Activated T-cell treated with anti-CD3 and anti-CD28 coated beads for 1 hour (primary cell): ENCODE measurements around the gene OR5AU1.

Experiments used
- DNase-seq: peaks from one replicate; pipeline ENCODE4 v3.0.0-alpha.2; 2020; ENCODE audit warnings: low read depth

OR5AU1 gene

GRCh38 chr14:21155963-21156362, at the start of gene OR5AU1:
TSS of gene OR5AU1 (minus strand) at chr14:21156063. CDS start at chr14:21155872, 191 bp downstream.
- DNase-seq, result no peak

- no peak for DNase-seq
Measured at GRCh38 chr14:21205026-21205677, 49.3 kb upstream of the OR5AU1 start.

GRCh38 chr14:21204167-21205025, 48.5 kb upstream of the OR5AU1 start:
- no peak for DNase-seq

DNA sequence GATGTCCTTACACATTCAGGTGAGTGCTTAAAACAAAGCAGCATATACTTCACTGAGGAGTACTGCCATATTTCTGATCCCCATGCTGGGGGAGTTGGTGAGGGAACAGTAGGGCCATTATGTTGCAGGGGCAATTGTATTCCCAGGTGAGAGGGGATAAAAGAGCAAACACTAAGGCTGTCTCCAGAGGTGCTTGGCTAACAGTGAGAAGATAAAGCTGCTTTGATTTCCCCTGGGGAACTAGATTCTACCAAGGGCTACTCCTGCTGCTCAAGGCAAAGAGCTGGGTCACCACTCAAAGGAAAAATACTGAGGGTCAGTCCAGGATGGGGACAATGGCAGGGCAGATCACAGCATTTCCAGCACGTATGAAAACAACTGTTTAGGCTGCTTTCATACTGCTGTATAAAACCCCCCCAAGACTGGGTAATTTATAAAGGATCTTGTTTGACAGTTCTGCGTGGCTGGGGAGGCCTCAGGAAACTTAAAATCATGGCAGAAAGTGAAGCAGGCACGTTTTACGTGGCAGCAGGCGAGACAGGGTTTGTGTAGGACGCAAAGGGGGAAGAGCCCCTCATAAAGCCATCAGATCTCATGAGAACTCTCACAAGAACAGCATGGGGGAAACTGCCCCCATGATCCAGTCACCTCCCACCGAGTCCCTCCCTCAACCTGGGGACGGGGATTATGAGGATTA, 47.8 kb upstream of the OR5AU1 start:
- no peak for DNase-seq

- no peak for DNase-seq
Measured at GRCh38 chr14:21202463-21203358, 46.8 kb upstream of the OR5AU1 start.

GRCh38 chr14:21201732-21202462, 46.0 kb upstream of the OR5AU1 start:
- no peak for DNase-seq

DNA sequence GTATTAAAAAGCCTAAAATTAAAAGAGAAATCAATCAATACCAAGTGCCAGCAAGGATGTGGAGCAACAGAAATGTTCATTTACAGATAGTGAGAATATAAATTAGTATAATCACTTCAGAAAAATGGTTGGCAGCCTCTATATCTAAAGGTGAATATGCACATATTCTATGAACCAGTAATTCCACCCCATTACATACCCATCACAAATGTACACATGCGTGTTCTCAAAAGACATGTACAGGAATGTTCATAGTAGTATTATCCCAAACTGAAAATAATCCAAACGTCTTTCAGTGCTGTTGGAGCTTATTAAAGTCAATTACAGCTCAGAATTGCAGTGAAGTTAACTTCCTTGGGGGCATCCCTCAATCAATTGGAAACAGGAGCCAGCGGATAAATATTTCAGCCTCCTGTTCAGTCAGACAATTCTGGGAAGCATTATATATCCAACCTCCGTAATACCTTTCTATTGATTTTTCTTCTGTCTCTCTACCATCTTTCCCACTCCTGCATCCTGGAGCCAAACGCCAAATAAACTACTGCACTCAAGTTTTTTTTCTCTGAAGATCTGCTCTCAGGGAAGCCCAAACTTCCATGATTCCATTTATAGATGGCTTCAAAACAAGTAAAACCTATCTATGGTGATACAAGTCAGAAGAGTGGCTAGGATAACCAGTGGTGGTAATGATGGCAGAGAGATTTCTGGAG, 45.0 kb upstream of the OR5AU1 start:
- no peak for DNase-seq

DNA sequence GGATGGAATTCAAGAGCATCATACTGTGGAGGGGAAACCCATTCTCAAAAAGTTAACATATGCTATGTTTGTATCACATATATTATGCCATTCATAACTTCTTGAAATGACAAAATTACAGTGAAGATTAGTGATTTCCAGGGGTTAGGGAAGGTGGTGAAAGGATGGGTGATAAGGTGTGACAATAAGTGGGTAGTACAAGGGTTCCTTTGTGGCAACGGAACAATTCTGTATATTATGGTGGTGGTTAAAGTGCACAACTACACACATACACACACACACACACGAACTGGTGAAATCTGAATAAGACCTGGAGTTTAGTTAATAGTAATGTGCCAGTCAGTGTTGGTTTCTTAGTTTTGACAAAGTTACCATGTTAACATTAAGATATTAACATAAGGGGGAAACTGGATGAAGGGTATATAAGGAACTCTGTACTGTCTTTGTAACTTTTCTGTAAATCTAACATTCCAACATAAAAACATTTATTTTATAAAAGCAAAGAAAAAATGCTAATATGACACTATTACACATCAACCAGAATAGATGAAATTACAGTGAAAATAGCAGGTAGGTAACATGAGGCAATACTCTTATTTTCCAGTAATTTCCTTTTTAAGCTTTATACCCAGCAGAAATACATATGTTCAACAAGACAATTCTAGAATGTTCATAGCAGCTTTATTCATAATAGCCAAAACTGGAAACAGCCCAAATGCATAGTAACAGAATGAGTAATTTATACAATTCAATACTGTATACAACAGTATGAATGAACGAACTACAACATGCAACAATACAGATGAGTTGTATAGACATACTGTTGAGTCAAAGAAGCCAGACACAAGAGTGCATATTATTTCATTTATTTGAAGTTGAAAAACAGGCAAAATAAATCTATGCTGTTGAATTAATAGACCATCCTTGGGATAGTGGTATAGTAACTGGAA, 44.0 kb upstream of the OR5AU1 start:
- no peak for DNase-seq

GRCh38 chr14:21197418-21198205, 41.7 kb upstream of the OR5AU1 start:
- DNase-seq, result no peak

- DNase-seq, result no peak
Measured at GRCh38 chr14:21194597-21194996, 38.7 kb upstream of the OR5AU1 start.

- no peak for DNase-seq
Measured at GRCh38 chr14:21192875-21193535, 37.1 kb upstream of the OR5AU1 start.

DNA sequence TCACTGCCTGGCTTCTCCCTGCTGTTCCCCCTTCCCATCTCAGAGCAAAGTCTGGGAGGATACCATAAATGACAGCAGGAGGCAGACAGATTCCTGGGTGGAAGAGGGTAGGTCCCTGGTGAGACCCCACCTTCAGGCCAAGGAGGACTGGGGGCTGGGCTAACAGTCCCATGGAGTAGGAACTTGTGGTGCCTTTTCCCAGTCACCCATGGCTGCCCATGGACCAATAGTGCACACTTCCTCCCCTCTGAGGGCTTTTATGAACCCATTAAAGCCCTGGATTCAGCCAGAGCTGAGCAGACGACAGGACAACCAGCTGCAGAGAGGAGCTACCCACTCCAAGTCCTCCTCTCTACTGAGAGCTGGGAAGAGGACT, 36.6 kb upstream of the OR5AU1 start:
- DNase-seq, result no peak

- peak; percentile 50 for DNase-seq
Measured at GRCh38 chr14:21191809-21192446, 36.1 kb upstream of the OR5AU1 start.

DNA sequence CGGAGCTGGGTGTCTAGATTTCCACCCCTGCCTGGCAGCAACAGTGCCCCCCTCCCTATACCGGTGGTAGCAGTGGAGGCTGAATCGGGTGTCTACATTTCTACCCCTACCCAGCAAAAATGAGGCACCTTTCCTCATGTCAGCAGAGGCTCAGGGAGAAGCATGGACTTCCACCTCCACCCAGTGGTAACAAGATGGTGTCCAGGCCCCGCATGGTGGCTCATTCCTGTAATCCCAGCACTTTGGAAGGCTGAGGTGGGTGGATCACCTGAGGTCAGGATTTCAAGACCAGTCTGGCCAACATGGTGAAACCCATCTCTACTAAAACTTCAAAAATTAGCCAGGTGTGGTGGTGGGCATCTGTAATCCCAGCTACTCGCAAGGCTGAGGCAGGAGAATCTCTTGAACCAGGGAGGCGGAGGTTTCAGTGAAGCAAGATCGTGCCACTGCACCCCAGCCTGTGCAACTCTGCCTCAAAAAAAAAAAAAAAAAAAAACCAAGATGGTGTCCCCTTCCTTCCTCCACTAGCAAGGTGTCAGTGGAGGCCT, 35.5 kb upstream of the OR5AU1 start:
- DNase-seq, result no peak

DNA sequence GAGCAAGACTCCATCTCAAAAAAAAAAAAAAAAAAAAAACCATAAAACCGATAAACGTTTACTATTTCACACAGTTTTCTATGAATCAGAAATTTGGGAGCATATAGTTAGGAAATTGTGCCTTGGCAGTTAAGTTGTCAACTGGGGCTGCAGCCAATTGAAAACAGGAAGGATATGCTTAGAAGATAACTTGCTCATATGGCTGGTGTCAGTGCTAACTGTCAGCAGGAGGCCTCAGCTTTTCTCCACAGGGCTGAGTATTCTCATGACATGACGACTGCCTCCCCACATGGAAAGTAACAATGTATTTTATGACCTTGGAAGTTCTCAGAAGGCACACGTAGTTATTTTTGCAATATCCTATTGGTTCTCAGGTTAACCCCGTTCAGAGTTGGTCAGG, 29.6 kb upstream of the OR5AU1 start:
- DNase-seq, result no peak

DNA sequence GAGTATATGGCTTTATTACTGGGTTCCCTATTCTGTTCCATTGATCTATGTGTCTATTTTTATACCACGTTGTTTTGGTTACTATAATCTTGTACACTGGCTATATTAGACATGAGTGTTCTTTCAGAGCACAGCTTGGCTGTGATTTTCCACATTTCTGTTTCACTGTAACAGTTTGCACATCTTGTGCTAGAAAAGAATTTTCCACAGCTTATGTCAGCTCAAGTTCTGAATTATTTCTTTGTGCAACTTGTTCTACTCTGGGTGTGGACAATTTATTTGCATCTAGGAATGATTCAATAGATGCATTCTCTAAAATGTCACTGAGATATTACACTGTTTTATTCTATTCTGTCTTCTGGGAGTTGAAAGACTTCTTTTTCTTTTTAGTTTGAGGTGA, 28.4 kb upstream of the OR5AU1 start:
- DNase-seq, result no peak

- no peak for DNase-seq
Measured at GRCh38 chr14:21182166-21182565, 26.3 kb upstream of the OR5AU1 start.
